Right lobe of liver (tissue), 6 donors: ENCODE measurements around the gene CPT1A. TPM values are rescaled to one million over a fixed set of nuclear protein-coding genes. Genes with fewer than 3 reads are reported as not detected.

Experiments
- ATAC-seq, 4 donors: fragments of 200-7000 bp; cut with Tn5 transposase; one replicate each; pipeline ENCODE4 v1.9.1; 2020; ENCODE audit warnings: mild to moderate bottlenecking in 4 of 4, moderate library complexity in 4 of 4
- DNase-seq, 3 donors: peaks; one replicate each; pipeline ENCODE4 v3.0.0-alpha.2; 2020
- H3K27ac ChIP-seq, 3 donors: fragments of 200-600 bp; one replicate each; pipeline ENCODE4 v1.8.0; 2022
- H3K27me3 ChIP-seq, 2 donors: fragments of 200-600 bp; one replicate each; pipeline ENCODE4 v1.8.0; 2022
- H3K36me3 ChIP-seq, 4 donors: fragments of 200-600 bp; sonication (generic) in 1 of 4; one replicate each; pipeline versions ENCODE4 v1.5.1 to v1.8.0; 2017 to 2022; ENCODE audit warnings: control low read depth in 1 of 4
- H3K4me1 ChIP-seq, 4 donors: fragments of 200-600 bp; sonication (generic) in 1 of 4; one replicate each; pipeline versions ENCODE4 v1.5.1 to v1.8.0; 2017 to 2022; ENCODE audit warnings: control low read depth in 1 of 4
- H3K4me3 ChIP-seq, 3 donors: fragments of 200-600 bp; one replicate each; pipeline ENCODE4 v1.8.0; 2022
- H3K9me3 ChIP-seq, 4 donors: fragments of 200-600 bp; sonication (generic) in 1 of 4; one replicate each; pipeline versions ENCODE4 v1.5.1 to v1.8.0; 2017 to 2022; ENCODE audit warnings: control low read depth in 1 of 4
- CTCF ChIP-seq, 4 donors: fragments of 200-600 bp in 3 of 4; fragments of 450-650 bp in 1 of 4; IDR thresholded peaks; one replicate each; pipeline versions ENCODE4 v1.5.1 to v1.8.0; 2016 to 2022; ENCODE audit warnings: antibody characterized with exemption in 4 of 4, mild to moderate bottlenecking in 2 of 4
- POLR2A ChIP-seq: fragments of 450-650 bp; IDR thresholded peaks from one replicate; pipeline ENCODE4 v1.6.1; 2017; ENCODE audit warnings: antibody characterized with exemption, mild to moderate bottlenecking
- WGBS: methylation state at CpG from one replicate; pipeline ENCODE4 v1.1.6; 2018; ENCODE audit warnings: low coverage, low lambda C conversion rate; ENCODE audit not compliant: insufficient coverage; ENCODE audit errors: missing lambda C conversion rate; 5-methylcytosine and 5-hydroxymethylcytosine counted together
- intact Hi-C, 2 donors: fragments of 100-400 bp; cut with DNase I; formaldehyde crosslinking; loops; one replicate each; pipeline versions ENCODE4 v1.11.2 to v1.14.1; 2022
- total RNA-seq, 6 experiments: library from RNA; depleted of rRNA in 2 of 6; stranded (reverse); fragments of >200 nt in 2 of 6; fragmentation: NEBNext Ultra II Directional in 3 of 6; extraction: Animal tissue kit (Norgen Biotek cat#: 25700) in 3 of 6; gene quantifications; one replicate each; pipeline versions ENCODE4 v1.1.0 to v1.2.4, GENCODE V29; 2016 to 2023
- donor health status: DM: no; HTN: yes; CAD: no.
- donor health status: DM: no; HTN: no; CAD: no.
- donor health status: DM: no; HTN: no; CAD: no.
- donor health status: DM: no; HTN: yes; CAD: no.
- donor health status: DM: no; HTN: yes; CAD: no.

CPT1A gene
- total RNA-seq, 6 experiments from 2014 or later: 30.5 to 152 (median 90.8) TPM

- ATAC-seq: peak in 1 of 4 donors; percentile 26
- peaks cover 0 to 90% (median 42%) of the 10 kb centered on the region in 4 donors for H3K36me3 ChIP-seq
- 84% methylated on average over 3 of the region's 14 CpGs for WGBS
Measured at GRCh38 chr11:68763926-68764657, 77.6 kb downstream of the CPT1A start.

DNA sequence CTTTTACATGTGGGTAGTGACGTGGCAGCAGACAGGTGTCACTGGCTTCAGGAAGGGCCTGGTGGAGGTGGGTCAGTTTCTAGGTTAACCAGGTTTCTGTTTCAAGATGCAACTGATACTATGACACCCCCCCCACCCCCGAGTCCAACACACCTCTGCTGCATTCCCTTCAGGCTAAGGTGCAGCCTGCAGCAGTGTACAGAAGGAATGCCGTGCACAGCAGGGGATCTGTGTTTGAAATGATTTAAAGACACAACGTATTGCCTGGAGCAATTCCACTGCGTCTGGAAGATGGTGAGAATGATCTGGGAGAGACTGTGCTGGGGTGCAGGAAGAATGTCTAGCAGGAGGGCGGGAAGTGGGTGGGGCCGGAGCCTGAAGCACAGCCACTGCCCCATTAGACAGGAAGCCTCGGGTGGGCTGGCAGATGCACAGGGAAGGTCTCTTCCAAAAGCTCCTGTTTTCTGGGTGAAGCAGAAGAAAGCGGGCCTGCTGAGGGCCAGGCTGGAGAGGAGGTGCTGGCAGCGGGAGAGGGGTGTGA lies 78.5 kb downstream of the CPT1A start:
- H3K4me3 ChIP-seq: no peak overlapping the region
- 75% methylated on average over 4 of the region's 10 CpGs for WGBS
- H3K9me3 ChIP-seq: no peaks in the 10 kb centered on the region
- no peaks in the 10 kb centered on the region for H3K4me1 ChIP-seq
- no peaks in the 10 kb centered on the region for H3K27me3 ChIP-seq
- ATAC-seq (no peak), DNase-seq (no peak)
- peaks cover 0 to 90% (median 41%) of the 10 kb centered on the region in 4 donors for H3K36me3 ChIP-seq
- TF ChIP-seq CTCF (IDR thresholded peaks at IDR 0.05): no peak
- TF ChIP-seq POLR2A: no peak
- no peak overlapping the region for H3K27ac ChIP-seq
- intact Hi-C loops: no loop called here

More at GRCh38 chr11:68763926-68764657, 77.6 kb downstream of the CPT1A start:
- no peaks in the 10 kb centered on the region for H3K4me1 ChIP-seq
- DNase-seq: no peak
- H3K27ac ChIP-seq: no peak overlapping the region
- intact Hi-C loops: no loop called here
- H3K27me3 ChIP-seq: no peaks in the 10 kb centered on the region
- no peaks in the 10 kb centered on the region for H3K9me3 ChIP-seq
- no peak overlapping the region for H3K4me3 ChIP-seq
- TF ChIP-seq POLR2A: no peak
- TF ChIP-seq CTCF (IDR thresholded peaks at IDR 0.05): no peak

- H3K27me3 ChIP-seq: no peaks in the 10 kb centered on the region
- 94% methylated on average over 6 of the region's 15 CpGs for WGBS
- ATAC-seq: no peak
- no peak for DNase-seq
- no peak overlapping the region for H3K4me3 ChIP-seq
- H3K27ac ChIP-seq: no peak overlapping the region
- TF ChIP-seq CTCF (IDR thresholded peaks at IDR 0.05) (no peak), POLR2A (no peak)
- H3K4me1 ChIP-seq: no peaks in the 10 kb centered on the region
- intact Hi-C loops: no loop called here
- H3K36me3 ChIP-seq: peaks cover 0 to 94% (median 46%) of the 10 kb centered on the region in 4 donors
- H3K9me3 ChIP-seq: no peaks in the 10 kb centered on the region
Measured at GRCh38 chr11:68762481-68762880, 79.2 kb downstream of the CPT1A start.

DNA sequence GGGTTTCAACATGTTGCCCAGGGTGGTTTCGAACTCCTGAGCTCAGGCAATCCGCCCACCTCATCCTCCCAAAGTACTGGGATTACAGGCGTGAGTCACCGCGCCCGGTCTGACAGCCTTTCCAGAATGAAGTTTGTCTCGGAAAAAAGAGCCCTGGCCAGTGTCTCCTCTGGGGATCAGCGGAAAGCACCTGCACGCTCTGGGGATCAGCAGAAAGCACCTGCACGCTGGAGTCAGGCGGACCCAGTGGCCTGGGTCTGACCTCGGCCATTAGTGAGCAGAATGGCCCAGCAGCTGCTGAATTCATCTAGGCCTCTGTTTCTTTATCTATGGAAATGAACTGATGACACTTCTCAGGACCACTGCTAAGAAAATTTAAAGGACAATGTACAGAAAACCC lies 79.9 kb downstream of the CPT1A start:
- Histone ChIP-seq H3K36me3 (peaks cover 0 to 94% (median 51%) of the 10 kb centered on the region in 4 donors), H3K27me3 (no peaks in the 10 kb centered on the region), H3K9me3 (no peaks in the 10 kb centered on the region), H3K4me1 (no peaks in the 10 kb centered on the region), H3K4me3 (no peak overlapping the region), H3K27ac (no peak overlapping the region)
- TF ChIP-seq CTCF (IDR thresholded peaks at IDR 0.05) (no peak), POLR2A (no peak)
- intact Hi-C loops: no loop called here
- no peak for ATAC-seq
- DNase-seq: no peak
- 100% methylated on average over 6 of the region's 12 CpGs for WGBS
